Thyroid gland (tissue), 4 donors: Measurements from ENCODE around the gene PDS5B. TPM values are rescaled to one million over a fixed set of nuclear protein-coding genes. Genes with fewer than 3 reads are reported as not detected.
A peak's percentile ranks its signal among the peaks of the same experiment; 100 is the strongest.

Experiments
- DNase-seq, 2 donors: peaks; one replicate each; pipeline ENCODE4 v3.0.0-alpha.2; 2019
- H3K27ac ChIP-seq, 3 donors: fragments of 200-600 bp; sonication (generic); 1 replicate in 2 of 3; 2 replicates in 1 of 3; pipeline ENCODE4 v1.5.1; 2016 to 2019; ENCODE audit warnings: mild to moderate bottlenecking in 1 of 3, moderate library complexity in 1 of 3
- H3K27me3 ChIP-seq: fragments of 200-600 bp; sonication (generic); one replicate; pipeline ENCODE4 v1.5.1; 2019
- H3K36me3 ChIP-seq, 2 donors: fragments of 200-600 bp; sonication (generic); one replicate each; pipeline ENCODE4 v1.5.1; 2016 to 2019
- H3K4me1 ChIP-seq, 2 donors: fragments of 200-600 bp; sonication (generic); one replicate each; pipeline ENCODE4 v1.5.1; 2017 to 2019
- H3K4me3 ChIP-seq, 3 donors: fragments of 200-600 bp; sonication (generic); replicated peaks in 1 of 3; 1 replicate in 2 of 3; 2 replicates in 1 of 3; pipeline ENCODE4 v1.5.1; 2016; ENCODE audit warnings: mild to moderate bottlenecking in 1 of 3
- H3K9me3 ChIP-seq: fragments of 200-600 bp; sonication (generic); one replicate; pipeline ENCODE4 v1.5.1; 2017
- CTCF ChIP-seq, 6 experiments: fragments of 200-600 bp in 3 of 6; fragments of 450-650 bp in 3 of 6; sonication (generic) in 3 of 6; IDR thresholded peaks; one replicate each; pipeline ENCODE4 v1.5.1; 2016 to 2019; ENCODE audit warnings: antibody characterized with exemption in 6 of 6, mild to moderate bottlenecking in 2 of 6, inconsistent platforms in 1 of 6, moderate library complexity in 1 of 6
- POLR2A ChIP-seq, 2 donors: fragments of 450-650 bp; IDR thresholded peaks; one replicate each; pipeline ENCODE4 v1.6.1; 2017; ENCODE audit warnings: antibody characterized with exemption in 2 of 2, mild to moderate bottlenecking in 2 of 2, moderate library complexity in 1 of 2
- WGBS, 2 donors: methylation state at CpG; one replicate each; pipeline ENCODE4 v1.1.5; 2017; 5-methylcytosine and 5-hydroxymethylcytosine counted together
- intact Hi-C: fragments of 100-400 bp; cut with DNase I; formaldehyde crosslinking; loops from one replicate; pipeline ENCODE4 v1.15.1; 2023
- total RNA-seq, 4 donors: library from RNA; depleted of rRNA; stranded (reverse); fragments of >200 nt; gene quantifications; one replicate each; pipeline ENCODE4 v1.2.3, GENCODE V29; 2016

Gene PDS5B
- total RNA-seq, 4 donors from 2014 or later, result 47.9 to 55.1 (median 49.3) TPM

GRCh38 chr13:32582281-32582680 lies 4.0 kb upstream of the PDS5B start:
- no peak for DNase-seq
- peaks cover 3 to 5% of the 10 kb centered on the region in 2 donors for H3K4me1 ChIP-seq
- TF ChIP-seq CTCF (IDR thresholded peaks at IDR 0.05) (no peak), POLR2A (IDR thresholded peaks at IDR 0.05) (no peak)
- intact Hi-C loops, result no loop called here
- H3K4me3 ChIP-seq, result no peak overlapping the region
- 65 to 69% methylated on average over 2 of the region's 2 CpGs for WGBS, 2 donors
- H3K36me3 ChIP-seq, result no peaks in the 10 kb centered on the region
- H3K27ac ChIP-seq, result no peak overlapping the region
- H3K27me3 ChIP-seq, result no peaks in the 10 kb centered on the region
- no peaks in the 10 kb centered on the region for H3K9me3 ChIP-seq

GRCh38 chr13:32582991-32583390 lies 3.3 kb upstream of the PDS5B start:
- peaks cover 3 to 5% of the 10 kb centered on the region in 2 donors for H3K4me1 ChIP-seq
- DNase-seq, result no peak
- H3K27me3 ChIP-seq, result no peaks in the 10 kb centered on the region
- H3K36me3 ChIP-seq, result no peaks in the 10 kb centered on the region
- WGBS, 2 donors, result 90 to 92% methylated on average over 2 of the region's 2 CpGs
- intact Hi-C loops, result no loop called here
- no peak overlapping the region for H3K27ac ChIP-seq
- no peaks in the 10 kb centered on the region for H3K9me3 ChIP-seq
- no peak overlapping the region for H3K4me3 ChIP-seq
- no peak for TF ChIP-seq POLR2A (IDR thresholded peaks at IDR 0.05)
- TF ChIP-seq CTCF (IDR thresholded peaks at IDR 0.05), result no peak

- intact Hi-C loops, result loop anchor here (5.0 kb wide), 2 partner anchors 52 to 957 kb away; no protein-coding TSS in a partner anchor
- Histone ChIP-seq H3K27me3 (no peaks in the 10 kb centered on the region), H3K4me1 (peaks cover 3 to 5% of the 10 kb centered on the region in 2 donors), H3K9me3 (no peaks in the 10 kb centered on the region), H3K4me3 (peak overlapping the region in 2 of 3 donors; percentile 23 to 29), H3K36me3 (no peaks in the 10 kb centered on the region), H3K27ac (peak overlapping the region in 2 of 3 donors; percentile 75 to 91)
- 14 to 19% methylated on average over 8 of the region's 8 CpGs for WGBS, 2 donors
- peak in 1 of 2 donors; percentile 16 for DNase-seq
- TF ChIP-seq CTCF (IDR thresholded peaks at IDR 0.05) (no peak), POLR2A (IDR thresholded peaks at IDR 0.05) (no peak)
Observed at GRCh38 chr13:32585550-32586079, 637 bp upstream of the PDS5B start.

- H3K4me3 ChIP-seq, result peak overlapping the region; percentile 48 to 76 (median 61)
- 0 to 1% methylated on average over 27 to 37 of the region's 74 CpGs for WGBS, 2 donors
- peak overlapping the region; percentile 75 to 96 (median 91) for H3K27ac ChIP-seq
- no peaks in the 10 kb centered on the region for H3K36me3 ChIP-seq
- DNase-seq, result peak; percentile 76 to 82
- no peaks in the 10 kb centered on the region for H3K9me3 ChIP-seq
- intact Hi-C loops, result loop anchor here (5.0 kb wide), 2 partner anchors 50 to 955 kb away; no protein-coding TSS in a partner anchor
- peaks cover 3 to 5% of the 10 kb centered on the region in 2 donors for H3K4me1 ChIP-seq
- no peaks in the 10 kb centered on the region for H3K27me3 ChIP-seq
- TF ChIP-seq CTCF (IDR thresholded peaks at IDR 0.05) (peak in 2 of 6 experiments; percentile 9 to 34), POLR2A (IDR thresholded peaks at IDR 0.05) (peak in 1 of 2 donors; percentile 54)
Observed at GRCh38 chr13:32587011-32587810, 959 bp downstream of the PDS5B start.

- intact Hi-C loops, result loop anchor here (5.0 kb wide), 2 partner anchors 50 to 955 kb away; no protein-coding TSS in a partner anchor
- DNase-seq, result no peak
- peaks cover 3 to 5% of the 10 kb centered on the region in 2 donors for H3K4me1 ChIP-seq
- H3K27me3 ChIP-seq, result no peaks in the 10 kb centered on the region
- TF ChIP-seq CTCF (IDR thresholded peaks at IDR 0.05), result no peak
- TF ChIP-seq POLR2A (IDR thresholded peaks at IDR 0.05), result no peak
- 2 to 5% methylated on average over 8 of the region's 8 CpGs for WGBS, 2 donors
- no peaks in the 10 kb centered on the region for H3K36me3 ChIP-seq
- no peaks in the 10 kb centered on the region for H3K9me3 ChIP-seq
- H3K4me3 ChIP-seq, result peak overlapping the region; percentile 48 to 76 (median 61)
- H3K27ac ChIP-seq, result peak overlapping the region; percentile 75 to 96 (median 91)
Observed at GRCh38 chr13:32587811-32588170, 1.5 kb downstream of the PDS5B start.
